Thyroid gland (tissue), 4 donors: ENCODE measurements around the gene IGF2R. TPM values are rescaled to one million over a fixed set of nuclear protein-coding genes. Genes with fewer than 3 reads are reported as not detected.
A peak's percentile ranks its signal among the peaks of the same experiment; 100 is the strongest.

Experiments
- DNase-seq, 2 donors: peaks; one replicate each; pipeline ENCODE4 v3.0.0-alpha.2; 2019
- H3K27ac ChIP-seq, 3 donors: fragments of 200-600 bp; sonication (generic); 1 replicate in 2 of 3; 2 replicates in 1 of 3; pipeline ENCODE4 v1.5.1; 2016 to 2019; ENCODE audit warnings: mild to moderate bottlenecking in 1 of 3, moderate library complexity in 1 of 3
- H3K27me3 ChIP-seq: fragments of 200-600 bp; sonication (generic); one replicate; pipeline ENCODE4 v1.5.1; 2019
- H3K36me3 ChIP-seq, 2 donors: fragments of 200-600 bp; sonication (generic); one replicate each; pipeline ENCODE4 v1.5.1; 2016 to 2019
- H3K4me1 ChIP-seq, 2 donors: fragments of 200-600 bp; sonication (generic); one replicate each; pipeline ENCODE4 v1.5.1; 2017 to 2019
- H3K4me3 ChIP-seq, 3 donors: fragments of 200-600 bp; sonication (generic); replicated peaks in 1 of 3; 1 replicate in 2 of 3; 2 replicates in 1 of 3; pipeline ENCODE4 v1.5.1; 2016; ENCODE audit warnings: mild to moderate bottlenecking in 1 of 3
- H3K9me3 ChIP-seq: fragments of 200-600 bp; sonication (generic); one replicate; pipeline ENCODE4 v1.5.1; 2017
- CTCF ChIP-seq, 6 experiments: fragments of 200-600 bp in 3 of 6; fragments of 450-650 bp in 3 of 6; sonication (generic) in 3 of 6; IDR thresholded peaks; one replicate each; pipeline ENCODE4 v1.5.1; 2016 to 2019; ENCODE audit warnings: antibody characterized with exemption in 6 of 6, mild to moderate bottlenecking in 2 of 6, inconsistent platforms in 1 of 6, moderate library complexity in 1 of 6
- POLR2A ChIP-seq, 2 donors: fragments of 450-650 bp; IDR thresholded peaks; one replicate each; pipeline ENCODE4 v1.6.1; 2017; ENCODE audit warnings: antibody characterized with exemption in 2 of 2, mild to moderate bottlenecking in 2 of 2, moderate library complexity in 1 of 2
- WGBS, 2 donors: methylation state at CpG; one replicate each; pipeline ENCODE4 v1.1.5; 2017; 5-methylcytosine and 5-hydroxymethylcytosine counted together
- intact Hi-C: fragments of 100-400 bp; cut with DNase I; formaldehyde crosslinking; loops from one replicate; pipeline ENCODE4 v1.15.1; 2023
- total RNA-seq, 4 donors: library from RNA; depleted of rRNA; stranded (reverse); fragments of >200 nt; gene quantifications; one replicate each; pipeline ENCODE4 v1.2.3, GENCODE V29; 2016

The IGF2R gene
- total RNA-seq, 4 donors from 2014 or later = 82.1 to 104 (median 94.2) TPM

- no peak for DNase-seq
- WGBS, 2 donors = 94 to 95% methylated on average over 7 of the region's 7 CpGs
- Histone ChIP-seq H3K9me3 (no peaks in the 10 kb centered on the region), H3K4me1 (peaks cover 58 to 79% of the 10 kb centered on the region in 2 donors), H3K27ac (no peak overlapping the region), H3K4me3 (no peak overlapping the region), H3K36me3 (no peaks in the 10 kb centered on the region), H3K27me3 (no peaks in the 10 kb centered on the region)
- TF ChIP-seq CTCF (IDR thresholded peaks at IDR 0.05) (no peak), POLR2A (IDR thresholded peaks at IDR 0.05) (no peak)
- intact Hi-C loops = loop anchor here (10.0 kb wide), 1 partner anchor 60 kb away; no protein-coding TSS in a partner anchor
These were observed 6.0 kb downstream of the IGF2R start for GRCh38 chr6:159974932-159975331.

- no peak for DNase-seq
- Histone ChIP-seq H3K9me3 (no peaks in the 10 kb centered on the region), H3K27me3 (no peaks in the 10 kb centered on the region), H3K4me3 (no peak overlapping the region), H3K27ac (peak overlapping the region in 2 of 3 donors; percentile 33 to 56), H3K4me1 (peaks cover 55 to 83% of the 10 kb centered on the region in 2 donors), H3K36me3 (no peaks in the 10 kb centered on the region)
- intact Hi-C loops = loop anchor here (10.0 kb wide), 1 partner anchor 58 kb away; no protein-coding TSS in a partner anchor
- WGBS, 2 donors = 80 to 88% methylated on average over 7 of the region's 7 CpGs
- TF ChIP-seq POLR2A (IDR thresholded peaks at IDR 0.05) = no peak
- TF ChIP-seq CTCF (IDR thresholded peaks at IDR 0.05) = no peak
These were observed 7.9 kb downstream of the IGF2R start for GRCh38 chr6:159976686-159977254.

GRCh38 chr6:159977255-159977903 is 8.5 kb downstream of the IGF2R start:
- Histone ChIP-seq H3K4me1 (peaks cover 57 to 85% of the 10 kb centered on the region in 2 donors), H3K27me3 (no peaks in the 10 kb centered on the region), H3K27ac (peak overlapping the region in 2 of 3 donors; percentile 33 to 56), H3K4me3 (no peak overlapping the region), H3K36me3 (no peaks in the 10 kb centered on the region), H3K9me3 (no peaks in the 10 kb centered on the region)
- peak in 1 of 2 donors; percentile 46 for DNase-seq
- TF ChIP-seq POLR2A (IDR thresholded peaks at IDR 0.05) (no peak), CTCF (IDR thresholded peaks at IDR 0.05) (no peak)
- intact Hi-C loops = loop anchor here (10.0 kb wide), 1 partner anchor 57 kb away; no protein-coding TSS in a partner anchor
- WGBS, 2 donors = 61 to 64% methylated on average over 14 of the region's 14 CpGs

GRCh38 chr6:159977904-159978268 is 9.0 kb downstream of the IGF2R start:
- no peaks in the 10 kb centered on the region for H3K36me3 ChIP-seq
- peaks cover 56 to 85% of the 10 kb centered on the region in 2 donors for H3K4me1 ChIP-seq
- H3K27ac ChIP-seq = peak overlapping the region in 1 of 3 donors; percentile 56
- intact Hi-C loops = loop anchor here (10.0 kb wide), 1 partner anchor 57 kb away; no protein-coding TSS in a partner anchor
- no peak overlapping the region for H3K4me3 ChIP-seq
- WGBS, 2 donors = 86 to 89% methylated on average over 8 of the region's 8 CpGs
- H3K27me3 ChIP-seq = no peaks in the 10 kb centered on the region
- no peak for DNase-seq
- TF ChIP-seq POLR2A (IDR thresholded peaks at IDR 0.05) = no peak
- no peak for TF ChIP-seq CTCF (IDR thresholded peaks at IDR 0.05)
- H3K9me3 ChIP-seq = no peaks in the 10 kb centered on the region
